ENCODE results near the gene TBL3. TPM values are rescaled to one million over a fixed set of nuclear protein-coding genes. Genes with fewer than 3 reads are reported as not detected.
"Not testable (repeated sequence)": the region's sequence is repeated elsewhere in the genome, so short reads cannot be mapped to it uniquely, and the experiment has no call there.

TBL3 gene
- total RNA-seq, 1 donor = 26.1 TPM

- Histone ChIP-seq H3K4me2 (ENCODE audit: insufficient read depth, low read length) (no peak overlapping the region), H3K79me2 (ENCODE audit: insufficient read depth, low read length) (peaks cover 60% of the 10 kb centered on the region), H3K27me3 (ENCODE audit: insufficient read depth, low read length) (no peaks in the 10 kb centered on the region), H3K4me1 (ENCODE audit: insufficient read depth, low read length) (peaks cover 27% of the 10 kb centered on the region), H3K4me3 (ENCODE audit: insufficient read depth, low read length) (no peak overlapping the region), H3K9me3 (ENCODE audit: low read depth, low read length) (no peaks in the 10 kb centered on the region), H2AFZ (ENCODE audit: low read length) (no peak overlapping the region), H3K36me3 (ENCODE audit: insufficient read depth, low read length) (peaks cover 28% of the 10 kb centered on the region), H3K27ac (ENCODE audit: low read depth, low read length) (no peak overlapping the region), H4K20me1 (ENCODE audit: insufficient read depth, low read length) (peaks cover 38% of the 10 kb centered on the region)
- no peak for TF ChIP-seq CTCF (IDR thresholded peaks at IDR 0.05; ENCODE audit: extremely low read depth, low read depth, low read length)
- DNase-seq (ENCODE audit: insufficient read length, low spot score, missing footprints) = peak; percentile 23
Observed at GRCh38 chr16:1961651-1962067, 10.2 kb upstream of the TBL3 start.

- H2AFZ ChIP-seq (ENCODE audit: low read length); H3K27ac ChIP-seq (ENCODE audit: low read depth, low read length); H3K9me3 ChIP-seq (ENCODE audit: low read depth, low read length); H3K27me3 ChIP-seq (ENCODE audit: insufficient read depth, low read length): not testable (repeated sequence)
- H3K4me3 ChIP-seq (ENCODE audit: insufficient read depth, low read length) = peak overlapping the region; percentile 91
- H4K20me1 ChIP-seq (ENCODE audit: insufficient read depth, low read length) = peaks cover 38% of the 10 kb centered on the region
- peak; percentile 45 for DNase-seq (ENCODE audit: insufficient read length, low spot score, missing footprints)
- peak overlapping the region; percentile 98 for H3K4me2 ChIP-seq (ENCODE audit: insufficient read depth, low read length)
- peaks cover 27% of the 10 kb centered on the region for H3K4me1 ChIP-seq (ENCODE audit: insufficient read depth, low read length)
- peaks cover 67% of the 10 kb centered on the region for H3K79me2 ChIP-seq (ENCODE audit: insufficient read depth, low read length)
- H3K36me3 ChIP-seq (ENCODE audit: insufficient read depth, low read length) = peaks cover 28% of the 10 kb centered on the region
Observed at GRCh38 chr16:1962161-1963153, 9.4 kb upstream of the TBL3 start.

GRCh38 chr16:1963806-1964505 is 7.9 kb upstream of the TBL3 start:
- Histone ChIP-seq H2AFZ (ENCODE audit: low read length) (no peak overlapping the region), H3K36me3 (ENCODE audit: insufficient read depth, low read length) (peaks cover 28% of the 10 kb centered on the region), H3K27me3 (ENCODE audit: insufficient read depth, low read length) (no peaks in the 10 kb centered on the region), H3K4me3 (ENCODE audit: insufficient read depth, low read length) (peak overlapping the region; percentile 91), H3K4me1 (ENCODE audit: insufficient read depth, low read length) (peaks cover 26% of the 10 kb centered on the region), H3K79me2 (ENCODE audit: insufficient read depth, low read length) (peaks cover 67% of the 10 kb centered on the region), H4K20me1 (ENCODE audit: insufficient read depth, low read length) (peaks cover 38% of the 10 kb centered on the region), H3K27ac (ENCODE audit: low read depth, low read length) (peak overlapping the region; percentile 93), H3K9me3 (ENCODE audit: low read depth, low read length) (no peaks in the 10 kb centered on the region), H3K4me2 (ENCODE audit: insufficient read depth, low read length) (peak overlapping the region; percentile 98)
- no peak for TF ChIP-seq CTCF (IDR thresholded peaks at IDR 0.05; ENCODE audit: extremely low read depth, low read depth, low read length)
- peak; percentile 83 for DNase-seq (ENCODE audit: insufficient read length, low spot score, missing footprints)

GRCh38 chr16:1964506-1965395 is 7.1 kb upstream of the TBL3 start, which contains the start of gene RPS2:
TSS of gene RPS2 (minus strand) at chr16:1964826. CDS start at chr16:1964625, 201 bp downstream.
- Histone ChIP-seq H3K4me3 (ENCODE audit: insufficient read depth, low read length) (peak within 1 kb of the TSS; percentile 91), H2AFZ (ENCODE audit: low read length) (peak within 1 kb of the TSS; percentile 76), H3K4me1 (ENCODE audit: insufficient read depth, low read length) (peaks cover 24% of the 10 kb centered on the region), H3K9me3 (ENCODE audit: low read depth, low read length) (no peaks in the 10 kb centered on the region), H3K27ac (ENCODE audit: low read depth, low read length) (peak within 1 kb of the TSS; percentile 93), H3K27me3 (ENCODE audit: insufficient read depth, low read length) (no peaks in the 10 kb centered on the region), H3K36me3 (ENCODE audit: insufficient read depth, low read length) (peaks cover 28% of the 10 kb centered on the region), H3K79me2 (ENCODE audit: insufficient read depth, low read length) (peaks cover 62% of the 10 kb centered on the region), H4K20me1 (ENCODE audit: insufficient read depth, low read length) (peaks cover 38% of the 10 kb centered on the region), H3K4me2 (ENCODE audit: insufficient read depth, low read length) (peak within 1 kb of the TSS; percentile 98)
- no peak for TF ChIP-seq CTCF (IDR thresholded peaks at IDR 0.05; ENCODE audit: extremely low read depth, low read depth, low read length)
- DNase-seq (ENCODE audit: insufficient read length, low spot score, missing footprints) = peak; percentile 100

Measured in osteoblast (primary cell).